K562 (cell line): ENCODE data around the gene ART4. TPM values are rescaled to one million over a fixed set of nuclear protein-coding genes. Genes with fewer than 3 reads are reported as not detected.

Experiments
- ATAC-seq: fragments of 200-7000 bp; cut with Tn5 transposase; 3 replicates; pipeline ENCODE4 v1.9.1; 2020; ENCODE audit warnings: moderate library complexity
- BruUV-seq: library from RNA; stranded (reverse); fragments of 400-500 nt; replicated peaks from 2 replicates; lab custom pipeline; 2021; lab: Mats Ljungman, UMichigan
- CTCF ChIA-PET: fragments of 300-600 bp; formaldehyde crosslinking; extraction: SDS; loops from one replicate; lab custom pipeline; 2021; ENCODE audit warnings: low intra/inter-chr PET ratio; lab: Yijun Ruan, JAX
- POLR2A ChIA-PET: fragments of 300-600, 350-650 bp; sonication (Branson Sonifier 250); formaldehyde crosslinking; extraction: SDS; loops from one replicate; lab custom pipeline; 2021; ENCODE audit warnings: antibody characterized with exemption, inconsistent platforms; lab: Yijun Ruan, JAX
- DNase-seq, 4 experiments: peaks; one replicate each; pipeline versions ENCODE4 v3.0.0 to v3.0.0-alpha.2; 2011 to 2018; ENCODE audit warnings: low spot score in 3 of 4, mixed read lengths in 3 of 4; ENCODE audit errors: extremely low read depth in 1 of 4
- FAIRE-seq: peaks from 2 replicates; lab custom pipeline; 2011; peaks lifted over from hg19 to GRCh38; lab: Jason Lieb, UNC
- H2AFZ ChIP-seq: 2 replicates; pipeline ENCODE4 v1.6.0; 2011; ENCODE audit warnings: low read depth, low read length, control low read depth, inconsistent platforms
- H3K27ac ChIP-seq: fragments of 200-600 bp; 3 replicates; pipeline ENCODE4 v1.8.0; 2011; ENCODE audit warnings: low read depth, mild to moderate bottlenecking, control low read depth, inconsistent platforms, low read length, moderate library complexity, mixed read lengths; ENCODE audit errors: extremely low read depth
- H3K27me3 ChIP-seq, 2 experiments: fragments of 300-600 bp in 1 of 2; 2 replicates in 1 of 2; 3 replicates in 1 of 2; pipeline versions ENCODE4 v1.6.0 to v1.8.0; 2011; ENCODE audit warnings: inconsistent platforms in 2 of 2, low read length in 2 of 2, mild to moderate bottlenecking in 1 of 2, mixed read lengths in 1 of 2, moderate library complexity in 1 of 2; ENCODE audit not compliant: control insufficient read depth in 2 of 2, insufficient read depth in 2 of 2
- H3K36me3 ChIP-seq: fragments of 300-600 bp; 3 replicates; pipeline ENCODE4 v1.8.0; 2011; ENCODE audit warnings: mild to moderate bottlenecking, low read length, inconsistent platforms; ENCODE audit not compliant: control insufficient read depth, insufficient read depth
- H3K4me1 ChIP-seq, 2 experiments: fragments of 200-600 bp in 1 of 2; replicated peaks in 1 of 2; 2 replicates in 1 of 2; 3 replicates in 1 of 2; pipeline versions ENCODE4 v1.5.1 to v1.8.0; 2011; ENCODE audit warnings: inconsistent platforms in 2 of 2, low read length in 2 of 2, mild to moderate bottlenecking in 1 of 2, mixed read lengths in 1 of 2, moderate library complexity in 1 of 2; ENCODE audit not compliant: control insufficient read depth in 2 of 2, insufficient read depth in 2 of 2
- H3K4me2 ChIP-seq: 2 replicates; pipeline ENCODE4 v1.6.1; 2011; ENCODE audit warnings: low read length, control low read depth, inconsistent platforms, mixed read lengths; ENCODE audit not compliant: insufficient read depth
- H3K4me3 ChIP-seq: fragments of 200-600 bp; sonication (generic), shearing (Covaris generic); 2 replicates; pipeline ENCODE4 v1.5.1; 2016; ENCODE audit warnings: control low read depth, inconsistent platforms
- H3K79me2 ChIP-seq: fragments of 200-600 bp; 3 replicates; pipeline ENCODE4 v1.8.0; 2011; ENCODE audit warnings: low read length, inconsistent platforms; ENCODE audit not compliant: control insufficient read depth, insufficient read depth
- H3K9ac ChIP-seq, 2 experiments: 2 replicates each; pipeline versions ENCODE4 v1.6.0 to v1.6.1; 2011; ENCODE audit warnings: low read depth in 2 of 2, low read length in 2 of 2, control low read depth in 1 of 2, inconsistent platforms in 1 of 2, mild to moderate bottlenecking in 1 of 2, mixed read lengths in 1 of 2; ENCODE audit not compliant: insufficient read depth in 1 of 2
- H3K9me1 ChIP-seq: one replicate; pipeline ENCODE4 v1.6.0; 2011; ENCODE audit warnings: inconsistent platforms, mild to moderate bottlenecking, low read length, moderate library complexity; ENCODE audit not compliant: control insufficient read depth, insufficient read depth
- H3K9me3 ChIP-seq: replicated peaks from 2 replicates; pipeline ENCODE4 v1.5.1; 2011; ENCODE audit warnings: low read depth, low read length, inconsistent platforms; ENCODE audit not compliant: control insufficient read depth, insufficient read depth
- H4K20me1 ChIP-seq: replicated peaks from 2 replicates; pipeline ENCODE4 v1.6.1; 2011; ENCODE audit warnings: low read length, inconsistent platforms, mixed read lengths; ENCODE audit not compliant: control insufficient read depth, insufficient read depth
- BRD4 ChIP-seq: fragments of 200-600 bp; sonication (generic); IDR thresholded peaks from 2 replicates; pipeline ENCODE4 v1.6.1; 2017; ENCODE audit warnings: inconsistent platforms
- KDM1A ChIP-seq, 2 experiments: fragments of 450-650 bp; IDR thresholded peaks; 2 replicates each; pipeline ENCODE4 v1.6.1; 2016; ENCODE audit warnings: mild to moderate bottlenecking in 2 of 2
- MITF ChIP-seq: IDR thresholded peaks from 2 replicates; pipeline ENCODE4 v1.6.1; 2014; ENCODE audit warnings: antibody characterized with exemption
- POLR2G ChIP-seq: fragments of 200-400 bp; formaldehyde crosslinking; IDR thresholded peaks from 2 replicates; pipeline ENCODE4 v1.6.1; 2017; ENCODE audit warnings: low read depth, mild to moderate bottlenecking, antibody characterized with exemption, low read length, moderate library complexity
- PYGO2 ChIP-seq: fragments of 450-650 bp; IDR thresholded peaks from 2 replicates; pipeline ENCODE4 v1.6.1; 2016; ENCODE audit warnings: mild to moderate bottlenecking, missing genetic modification characterization, moderate library complexity, missing compliant biosample characterization
- RUNX1 ChIP-seq: sonication (generic); IDR thresholded peaks from 2 replicates; pipeline ENCODE4 v1.6.1; 2016; ENCODE audit warnings: antibody characterized with exemption, low read depth
- SOX6 ChIP-seq: fragments of 450-650 bp; IDR thresholded peaks from 2 replicates; pipeline ENCODE4 v1.6.1; 2014; ENCODE audit warnings: mild to moderate bottlenecking
- SRSF3 ChIP-seq: fragments of 200-400 bp; formaldehyde crosslinking; IDR thresholded peaks from 2 replicates; pipeline ENCODE4 v1.6.1; 2016; ENCODE audit warnings: mild to moderate bottlenecking, low read length, moderate library complexity; ENCODE audit not compliant: insufficient read depth
- SRSF7 ChIP-seq: fragments of 200-400 bp; formaldehyde crosslinking; optimal IDR thresholded peaks from 2 replicates; pipeline ENCODE3; 2017; ENCODE audit warnings: mild to moderate bottlenecking, low read depth, low read length
- ZNF232 ChIP-seq: sonication (generic); formaldehyde crosslinking; IDR thresholded peaks from 2 replicates; pipeline ENCODE4 v1.8.0; 2022; ENCODE audit warnings: mild to moderate bottlenecking, missing genetic modification reagents
- ZNF699 ChIP-seq: fragments of 250-450 bp; sonication (Bioruptor Pico); IDR thresholded peaks from 2 replicates; pipeline ENCODE4 v1.8.0; 2021; ENCODE audit warnings: mild to moderate bottlenecking, moderate library complexity; ENCODE audit not compliant: insufficient replicate concordance
- WGBS: fragments of 100-300 bp; shearing (Covaris generic); methylation state at CpG from one replicate; pipeline ENCODE4 v1.1.6; 2016; ENCODE audit warnings: low coverage, mixed read lengths; ENCODE audit not compliant: insufficient coverage; ENCODE audit errors: missing lambda C conversion rate; 5-methylcytosine and 5-hydroxymethylcytosine counted together
- in situ Hi-C: fragments of 300-500 bp; cut with MboI; formaldehyde crosslinking; loops from 4 replicates; pipeline ENCODE4 v1.15.0; 2018; ENCODE audit warnings: inconsistent platforms, mixed read lengths
- intact Hi-C: fragments of 100-400 bp; cut with micrococcal nuclease; formaldehyde crosslinking; loops from 2 replicates; pipeline ENCODE4 v1.14.2; 2022
- polyA plus RNA-seq, 8 experiments: library from polyadenylated mRNA; depleted of rRNA in 4 of 8; stranded (reverse) in 5 of 8; unstranded in 3 of 8; fragments of >200 nt; fragmentation: Nextera tagmentation in 2 of 8; fragmentation: Illumina TruSeq in 1 of 8; extraction: Ambion mirVana in 2 of 8; extraction: Trizol in 1 of 8; gene quantifications; 2 replicates each; pipeline versions ENCODE4 v1.2.1 to v1.2.3, GENCODE V29; 2011 to 2014; ENCODE audit warnings: inconsistent platforms in 1 of 8, missing spikeins in 1 of 8
- total RNA-seq, 7 experiments: library from RNA; depleted of rRNA in 6 of 7; stranded (reverse); fragments of >200 nt in 6 of 7; fragmentation: Illumina TruSeq in 2 of 7; extraction: Trizol in 2 of 7; gene quantifications; 2 replicates each; pipeline versions ENCODE4 v1.2.1 to v1.2.3, GENCODE V29; 2011 to 2021; ENCODE audit warnings: low replicate concordance in 1 of 7
- TF ChIP-seq, protein P1 (sequence below), 2 experiments: fragments of 450-650 bp; IDR thresholded peaks; 2 replicates each; pipeline ENCODE4 v1.6.1; 2018; ENCODE audit warnings: mild to moderate bottlenecking in 2 of 2, low read depth in 1 of 2; ENCODE audit not compliant: partially characterized antibody in 2 of 2
- TF ChIP-seq, protein P2 (sequence below): sonication (generic); formaldehyde crosslinking; IDR thresholded peaks from 2 replicates; pipeline ENCODE4 v1.8.0; 2022; ENCODE audit warnings: missing genetic modification reagents, mild to moderate bottlenecking, moderate library complexity, borderline replicate concordance

ART4 gene
- total and polyA plus RNA-seq, 9 of the 15 experiments (the other 6 are each of a cell fraction or from before 2014, with no cell fraction given) = 0.07 TPM; not detected in 8

GRCh38 chr12:14785568-14785967 lies 57.8 kb downstream of the ART4 start (continued):
- TF ChIP-seq RUNX1 (no peak), MITF (no peak)

DNA sequence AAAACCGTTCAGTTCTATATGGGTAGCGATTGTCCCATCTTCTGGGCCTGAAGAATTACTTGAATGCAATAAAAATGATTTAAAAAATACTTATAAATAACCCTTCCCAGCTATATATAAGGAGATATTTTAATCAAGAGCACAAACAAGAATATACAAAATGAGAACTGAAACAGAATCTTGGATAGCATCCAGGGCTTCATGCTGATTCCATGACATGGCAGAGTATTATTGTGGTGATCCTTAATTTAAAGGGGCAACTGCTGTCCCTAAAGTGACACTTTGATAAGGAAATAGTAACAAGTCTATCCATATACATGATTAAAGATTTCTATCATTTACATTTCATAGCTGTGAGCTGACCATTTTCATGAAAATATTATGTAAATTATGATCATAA lies 58.9 kb downstream of the ART4 start:
- peaks cover 36% of the 10 kb centered on the region; the same call in 2 of the 3 replicates for H3K36me3 ChIP-seq
- H3K9me1 ChIP-seq = no peaks in the 10 kb centered on the region
- ChIA-PET POLR2A (interaction anchor here (1.1 to 1.8 kb wide), 2 partner anchors 8 to 119 kb away, joined by 3 to 5 read pairs; no protein-coding TSS in a partner anchor), CTCF (interaction anchor here (0.6 kb wide), 1 partner anchor 40 kb away, joined by 3 read pairs; no protein-coding TSS in a partner anchor)
- in situ Hi-C loops = no loop called here
- intact Hi-C loops = no loop called here
- WGBS = no CpG with 5 or more reads among the region's 2 CpGs
- ATAC-seq = no peak
- no peaks in the 10 kb centered on the region for H3K4me1 ChIP-seq
- H4K20me1 ChIP-seq = no peaks in the 10 kb centered on the region
- H3K79me2 ChIP-seq = no peaks in the 10 kb centered on the region
- BruUV-seq = no TSS peak
- H3K9me3 ChIP-seq = no peaks in the 10 kb centered on the region
- H3K27me3 ChIP-seq = no peaks in the 10 kb centered on the region
- H2AFZ ChIP-seq = no peak overlapping the region
- no peak for DNase-seq
- no peak overlapping the region for H3K27ac ChIP-seq
- TF ChIP-seq KDM1A (IDR thresholded peaks at IDR 0.05) = no peak
- TF ChIP-seq SOX6 = no peak
- no peak for TF ChIP-seq SRSF7
- no peak for TF ChIP-seq BRD4
- TF ChIP-seq, protein P1, sequence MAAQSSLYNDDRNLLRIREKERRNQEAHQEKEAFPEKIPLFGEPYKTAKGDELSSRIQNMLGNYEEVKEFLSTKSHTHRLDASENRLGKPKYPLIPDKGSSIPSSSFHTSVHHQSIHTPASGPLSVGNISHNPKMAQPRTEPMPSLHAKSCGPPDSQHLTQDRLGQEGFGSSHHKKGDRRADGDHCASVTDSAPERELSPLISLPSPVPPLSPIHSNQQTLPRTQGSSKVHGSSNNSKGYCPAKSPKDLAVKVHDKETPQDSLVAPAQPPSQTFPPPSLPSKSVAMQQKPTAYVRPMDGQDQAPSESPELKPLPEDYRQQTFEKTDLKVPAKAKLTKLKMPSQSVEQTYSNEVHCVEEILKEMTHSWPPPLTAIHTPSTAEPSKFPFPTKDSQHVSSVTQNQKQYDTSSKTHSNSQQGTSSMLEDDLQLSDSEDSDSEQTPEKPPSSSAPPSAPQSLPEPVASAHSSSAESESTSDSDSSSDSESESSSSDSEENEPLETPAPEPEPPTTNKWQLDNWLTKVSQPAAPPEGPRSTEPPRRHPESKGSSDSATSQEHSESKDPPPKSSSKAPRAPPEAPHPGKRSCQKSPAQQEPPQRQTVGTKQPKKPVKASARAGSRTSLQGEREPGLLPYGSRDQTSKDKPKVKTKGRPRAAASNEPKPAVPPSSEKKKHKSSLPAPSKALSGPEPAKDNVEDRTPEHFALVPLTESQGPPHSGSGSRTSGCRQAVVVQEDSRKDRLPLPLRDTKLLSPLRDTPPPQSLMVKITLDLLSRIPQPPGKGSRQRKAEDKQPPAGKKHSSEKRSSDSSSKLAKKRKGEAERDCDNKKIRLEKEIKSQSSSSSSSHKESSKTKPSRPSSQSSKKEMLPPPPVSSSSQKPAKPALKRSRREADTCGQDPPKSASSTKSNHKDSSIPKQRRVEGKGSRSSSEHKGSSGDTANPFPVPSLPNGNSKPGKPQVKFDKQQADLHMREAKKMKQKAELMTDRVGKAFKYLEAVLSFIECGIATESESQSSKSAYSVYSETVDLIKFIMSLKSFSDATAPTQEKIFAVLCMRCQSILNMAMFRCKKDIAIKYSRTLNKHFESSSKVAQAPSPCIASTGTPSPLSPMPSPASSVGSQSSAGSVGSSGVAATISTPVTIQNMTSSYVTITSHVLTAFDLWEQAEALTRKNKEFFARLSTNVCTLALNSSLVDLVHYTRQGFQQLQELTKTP (IDR thresholded peaks at IDR 0.05; ENCODE audit: low read depth in 1 of 2, partially characterized antibody in 2 of 2) = no peak
- TF ChIP-seq PYGO2 (tag) = no peak
- TF ChIP-seq SRSF3 = no peak
- TF ChIP-seq, protein P2, sequence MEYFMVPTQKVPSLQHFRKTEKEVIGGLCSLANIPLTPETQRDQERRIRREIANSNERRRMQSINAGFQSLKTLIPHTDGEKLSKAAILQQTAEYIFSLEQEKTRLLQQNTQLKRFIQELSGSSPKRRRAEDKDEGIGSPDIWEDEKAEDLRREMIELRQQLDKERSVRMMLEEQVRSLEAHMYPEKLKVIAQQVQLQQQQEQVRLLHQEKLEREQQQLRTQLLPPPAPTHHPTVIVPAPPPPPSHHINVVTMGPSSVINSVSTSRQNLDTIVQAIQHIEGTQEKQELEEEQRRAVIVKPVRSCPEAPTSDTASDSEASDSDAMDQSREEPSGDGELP = no peak
- TF ChIP-seq POLR2G = no peak
- TF ChIP-seq ZNF232 (CRISPR knock-in tag) = no peak
- TF ChIP-seq ZNF699 (CRISPR knock-in tag) = no peak
- no peak overlapping the region for H3K4me2 ChIP-seq
- no peak overlapping the region for H3K4me3 ChIP-seq
- no peak overlapping the region for H3K9ac ChIP-seq
- FAIRE-seq = no peak
